SK-N-SH (cell line): Measurements from ENCODE around the gene CIITA. TPM values are rescaled to one million over a fixed set of nuclear protein-coding genes. Genes with fewer than 3 reads are reported as not detected.

Experiments used
- CTCF ChIA-PET: fragments of 300-600, 350-600 bp; formaldehyde crosslinking; extraction: SDS; loops from one replicate; lab custom pipeline; 2021; lab: Yijun Ruan, JAX
- POLR2A ChIA-PET: fragments of 350-600 bp; sonication (Branson Sonifier 250); formaldehyde crosslinking; extraction: SDS; loops from one replicate; lab custom pipeline; 2020; ENCODE audit warnings: antibody characterized with exemption, inconsistent platforms; lab: Yijun Ruan, JAX
- DNase-seq: peaks from one replicate; pipeline ENCODE4 v3.0.0; 2012
- H2AFZ ChIP-seq: fragments of 200-600 bp; sonication (generic); 2 replicates; pipeline ENCODE4 v1.8.1; 2016; ENCODE audit warnings: antibody characterized with exemption, mild to moderate bottlenecking, low read depth
- H3F3A ChIP-seq: fragments of 200-600 bp; sonication (generic); replicated peaks from 2 replicates; pipeline ENCODE3; 2016; ENCODE audit warnings: antibody characterized with exemption, mild to moderate bottlenecking; ENCODE audit not compliant: insufficient read depth
- H3K27ac ChIP-seq, 2 experiments: fragments of 200-500 bp in 1 of 2; fragments of 200-600 bp in 1 of 2; sonication (Bioruptor generic) in 1 of 2; sonication (generic), shearing (Covaris generic) in 1 of 2; 2 replicates each; pipeline versions ENCODE4 v1.5.1 to v1.6.1; 2014 to 2016; ENCODE audit warnings: low read depth in 2 of 2, inconsistent platforms in 1 of 2, low read length in 1 of 2, mild to moderate bottlenecking in 1 of 2, mixed read lengths in 1 of 2
- H3K27me3 ChIP-seq: fragments of 200-600 bp; sonication (generic), shearing (Covaris generic); 2 replicates; pipeline ENCODE4 v1.6.1; 2016; ENCODE audit warnings: mixed run types; ENCODE audit not compliant: insufficient read depth
- H3K36me3 ChIP-seq, 2 experiments: fragments of 200-500 bp in 1 of 2; fragments of 200-600 bp in 1 of 2; sonication (Bioruptor generic) in 1 of 2; sonication (generic) in 1 of 2; replicated peaks in 1 of 2; 2 replicates each; pipeline versions ENCODE3 to v1.5.1; 2014 to 2016; ENCODE audit warnings: low read length in 1 of 2, mild to moderate bottlenecking in 1 of 2; ENCODE audit not compliant: insufficient read depth in 2 of 2, control insufficient read depth in 1 of 2
- H3K4me1 ChIP-seq, 2 experiments: fragments of 200-500 bp in 1 of 2; fragments of 200-600 bp in 1 of 2; sonication (Bioruptor generic) in 1 of 2; sonication (generic), shearing (Covaris generic) in 1 of 2; 2 replicates each; pipeline versions ENCODE4 v1.5.1 to v1.6.1; 2014 to 2016; ENCODE audit warnings: low read depth in 1 of 2, low read length in 1 of 2, mixed run types in 1 of 2; ENCODE audit not compliant: insufficient read depth in 2 of 2, control insufficient read depth in 1 of 2
- H3K4me2 ChIP-seq: fragments of 200-600 bp; sonication (generic), shearing (Covaris generic); 2 replicates; pipeline ENCODE4 v1.6.1; 2017; ENCODE audit warnings: mixed run types
- H3K4me3 ChIP-seq, 2 experiments: fragments of 200-500 bp in 1 of 2; fragments of 200-600 bp in 1 of 2; sonication (Bioruptor generic) in 1 of 2; sonication (generic), shearing (Covaris generic) in 1 of 2; 2 replicates each; pipeline versions ENCODE4 v1.5.1 to v1.8.1; 2014 to 2016; ENCODE audit warnings: low read depth in 2 of 2, inconsistent platforms in 1 of 2, low read length in 1 of 2, mild to moderate bottlenecking in 1 of 2, mixed read lengths in 1 of 2, moderate library complexity in 1 of 2
- H3K79me2 ChIP-seq: fragments of 200-600 bp; sonication (generic); 2 replicates; pipeline ENCODE4 v1.8.1; 2017; ENCODE audit warnings: mild to moderate bottlenecking; ENCODE audit not compliant: insufficient read depth
- H3K9ac ChIP-seq: fragments of 200-600 bp; sonication (generic); 2 replicates; pipeline ENCODE4 v1.6.1; 2017; ENCODE audit warnings: mixed run types
- H3K9me2 ChIP-seq: fragments of 200-600 bp; sonication (generic); 2 replicates; pipeline ENCODE4 v1.6.1; 2017; ENCODE audit warnings: mixed run types
- H3K9me3 ChIP-seq: fragments of 200-600 bp; sonication (generic); 2 replicates; pipeline ENCODE4 v1.6.1; 2017; ENCODE audit warnings: mixed run types, mild to moderate bottlenecking, moderate library complexity
- H4K20me1 ChIP-seq: fragments of 200-600 bp; sonication (generic); 2 replicates; pipeline ENCODE4 v1.6.1; 2017; ENCODE audit warnings: mild to moderate bottlenecking, mixed run types; ENCODE audit not compliant: insufficient read depth
- FOXJ3 ChIP-seq: sonication (generic); formaldehyde crosslinking; IDR thresholded peaks from 2 replicates; pipeline ENCODE4 v1.5.1; 2020; ENCODE audit warnings: mild to moderate bottlenecking, missing genetic modification reagents
- FOXM1 ChIP-seq: IDR thresholded peaks from 2 replicates; pipeline ENCODE4 v1.4.0; 2012; ENCODE audit warnings: low read depth, mild to moderate bottlenecking
- GATA2 ChIP-seq: sonication (generic); formaldehyde crosslinking; IDR thresholded peaks from 2 replicates; pipeline ENCODE4 v1.5.0; 2020; ENCODE audit warnings: mild to moderate bottlenecking, missing genetic modification reagents
- MAX ChIP-seq: IDR thresholded peaks from 2 replicates; pipeline ENCODE4 v1.4.0; 2012; ENCODE audit warnings: low read depth
- NRF1 ChIP-seq: IDR thresholded peaks from 2 replicates; pipeline ENCODE4 v1.6.1; 2012; ENCODE audit warnings: low read depth, mild to moderate bottlenecking, low read length
- POLR2AphosphoS5 ChIP-seq: IDR thresholded peaks from 2 replicates; pipeline ENCODE4 v1.6.1; 2012; ENCODE audit warnings: low read depth, low read length
- RCOR1 ChIP-seq: fragments of 150-350 bp; IDR thresholded peaks from 2 replicates; pipeline ENCODE4 v1.6.1; 2017; ENCODE audit warnings: antibody characterized with exemption, low read length
- REST ChIP-seq: IDR thresholded peaks from 2 replicates; pipeline ENCODE4 v1.6.1; 2012; ENCODE audit warnings: mild to moderate bottlenecking, low read depth, low read length, moderate library complexity
- SIN3A ChIP-seq: IDR thresholded peaks from 2 replicates; pipeline ENCODE4 v1.6.1; 2012; ENCODE audit warnings: low read depth, mild to moderate bottlenecking, low read length, moderate library complexity, borderline replicate concordance
- SMC3 ChIP-seq: IDR thresholded peaks from 2 replicates; pipeline ENCODE4 v1.6.1; 2012; ENCODE audit warnings: low read depth, low read length, improper control_type of control experiment
- TAF1 ChIP-seq: IDR thresholded peaks from 2 replicates; pipeline ENCODE4 v1.6.1; 2012; ENCODE audit warnings: low read depth, mild to moderate bottlenecking, low read length, moderate library complexity, borderline replicate concordance
- USF2 ChIP-seq: fragments of 150-350 bp; IDR thresholded peaks from 2 replicates; pipeline ENCODE4 v1.6.1; 2017; ENCODE audit warnings: antibody characterized with exemption, low read length, low read depth, borderline replicate concordance
- ZBTB33 ChIP-seq: IDR thresholded peaks from 2 replicates; pipeline ENCODE4 v1.4.0; 2012; ENCODE audit warnings: low read depth, borderline replicate concordance
- WGBS: methylation state at CpG from one replicate; pipeline ENCODE4 v1.1.6; 2017; ENCODE audit warnings: low lambda C conversion rate; 5-methylcytosine and 5-hydroxymethylcytosine counted together
- polyA plus RNA-seq, 3 experiments: library from polyadenylated mRNA; depleted of rRNA; stranded (reverse); fragments of >200 nt; gene quantifications; 2 replicates each; pipeline ENCODE4 v1.2.3, GENCODE V29; 2012
- TF ChIP-seq, protein P1 (sequence below): IDR thresholded peaks from 2 replicates; pipeline ENCODE4; 2012

The CIITA gene
- polyA plus RNA-seq, 1 of the 3 experiments (the other 2 are of a cell fraction), result 0.23 TPM

GRCh38 chr16:10929853-10930754 lies 53.1 kb downstream of the CIITA start:
- Histone ChIP-seq H3K9me2 (no peaks in the 10 kb centered on the region), H4K20me1 (peaks cover 45% of the 10 kb centered on the region), H3K27me3 (no peaks in the 10 kb centered on the region), H3K4me1 (peaks cover 0 to 10% of the 10 kb centered on the region in 2 experiments; a peak in 1 of 4 replicates), H2AFZ (no peak overlapping the region), H3K4me2 (no peak overlapping the region), H3K9ac (no peak overlapping the region), H3K9me3 (no peaks in the 10 kb centered on the region), H3K4me3 (no peak overlapping the region), H3F3A (no peaks in the 10 kb centered on the region), H3K27ac (no peak overlapping the region), H3K36me3 (peaks cover 8 to 23% of the 10 kb centered on the region in 2 experiments), H3K79me2 (peaks cover 31% of the 10 kb centered on the region)
- ChIA-PET CTCF (interaction anchor here (0.6 to 0.9 kb wide), 2 partner anchors 11 to 12 kb away, joined by 3 read pairs; no protein-coding TSS in a partner anchor), POLR2A (no interaction called here)
- TF ChIP-seq SMC3 (no peak), USF2 (no peak), POLR2AphosphoS5 (no peak), ZBTB33 (no peak), TAF1 (no peak), GATA2 (CRISPR knock-in tag) (no peak), RCOR1 (no peak), MAX (no peak), SIN3A (no peak), FOXM1 (no peak), FOXJ3 (CRISPR knock-in tag) (no peak), NRF1 (no peak), REST (no peak)
- TF ChIP-seq, protein P1, sequence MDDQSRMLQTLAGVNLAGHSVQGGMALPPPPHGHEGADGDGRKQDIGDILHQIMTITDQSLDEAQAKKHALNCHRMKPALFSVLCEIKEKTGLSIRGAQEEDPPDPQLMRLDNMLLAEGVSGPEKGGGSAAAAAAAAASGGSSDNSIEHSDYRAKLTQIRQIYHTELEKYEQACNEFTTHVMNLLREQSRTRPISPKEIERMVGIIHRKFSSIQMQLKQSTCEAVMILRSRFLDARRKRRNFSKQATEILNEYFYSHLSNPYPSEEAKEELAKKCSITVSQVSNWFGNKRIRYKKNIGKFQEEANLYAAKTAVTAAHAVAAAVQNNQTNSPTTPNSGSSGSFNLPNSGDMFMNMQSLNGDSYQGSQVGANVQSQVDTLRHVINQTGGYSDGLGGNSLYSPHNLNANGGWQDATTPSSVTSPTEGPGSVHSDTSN, result no peak
- WGBS, result 91% methylated on average over 13 of the region's 15 CpGs
- DNase-seq, result no peak
